EH (cell line): ENCODE measurements around the gene STAP2.

ENCODE experiments used
- DNase-seq: peaks from one replicate; pipeline ENCODE4 v3.0.0-alpha.2; 2015; ENCODE audit warnings: low read depth

The STAP2 gene

DNA sequence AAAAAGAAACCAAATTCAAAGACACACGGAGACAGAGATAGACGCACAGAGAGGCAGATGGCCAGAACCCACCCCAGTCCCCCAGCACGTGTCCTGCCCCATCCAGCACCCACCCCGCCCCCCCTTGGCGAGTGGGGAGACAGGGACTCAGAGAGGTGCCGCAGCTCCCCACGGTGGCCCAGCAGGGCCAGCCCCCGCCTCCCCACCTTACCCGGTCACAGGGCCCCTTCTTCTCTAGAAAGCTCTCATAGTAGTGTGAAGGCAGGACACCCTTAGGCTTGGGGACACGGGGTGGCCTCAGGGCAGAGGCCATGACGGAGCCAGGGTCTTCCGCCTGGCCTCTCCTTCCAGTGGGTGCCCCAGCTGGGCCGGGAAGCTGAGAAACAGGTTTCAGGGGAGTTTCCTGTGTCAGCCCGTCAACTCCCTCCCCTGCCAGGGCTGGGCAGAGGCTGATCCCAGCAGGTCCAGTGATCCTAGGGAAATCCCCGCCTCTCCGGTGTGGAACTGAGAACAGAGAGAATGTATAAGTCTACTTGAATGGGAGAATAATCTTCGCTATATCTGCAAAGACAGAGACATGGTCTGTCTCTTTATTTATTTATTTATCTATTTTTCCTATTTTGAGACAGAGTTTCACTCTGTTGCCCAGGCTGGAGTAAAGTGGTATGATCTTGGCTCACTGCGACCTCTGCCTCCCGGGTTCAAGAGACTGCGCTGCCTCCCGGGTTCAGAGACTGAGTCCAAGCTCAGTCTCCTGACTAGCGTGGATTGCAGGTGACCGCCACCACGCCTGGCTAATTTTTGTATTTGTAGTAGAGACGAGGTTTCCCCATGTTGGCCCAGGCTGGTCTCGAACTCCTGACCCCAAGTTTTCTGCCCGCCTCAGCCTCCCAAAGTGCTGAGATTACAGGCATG, at the start of gene STAP2:
TSS of gene STAP2 (minus strand) at position 387 of the 915 bp plus-strand sequence. CDS start at position 313, 74 bp downstream.
- no peak for DNase-seq

DNA sequence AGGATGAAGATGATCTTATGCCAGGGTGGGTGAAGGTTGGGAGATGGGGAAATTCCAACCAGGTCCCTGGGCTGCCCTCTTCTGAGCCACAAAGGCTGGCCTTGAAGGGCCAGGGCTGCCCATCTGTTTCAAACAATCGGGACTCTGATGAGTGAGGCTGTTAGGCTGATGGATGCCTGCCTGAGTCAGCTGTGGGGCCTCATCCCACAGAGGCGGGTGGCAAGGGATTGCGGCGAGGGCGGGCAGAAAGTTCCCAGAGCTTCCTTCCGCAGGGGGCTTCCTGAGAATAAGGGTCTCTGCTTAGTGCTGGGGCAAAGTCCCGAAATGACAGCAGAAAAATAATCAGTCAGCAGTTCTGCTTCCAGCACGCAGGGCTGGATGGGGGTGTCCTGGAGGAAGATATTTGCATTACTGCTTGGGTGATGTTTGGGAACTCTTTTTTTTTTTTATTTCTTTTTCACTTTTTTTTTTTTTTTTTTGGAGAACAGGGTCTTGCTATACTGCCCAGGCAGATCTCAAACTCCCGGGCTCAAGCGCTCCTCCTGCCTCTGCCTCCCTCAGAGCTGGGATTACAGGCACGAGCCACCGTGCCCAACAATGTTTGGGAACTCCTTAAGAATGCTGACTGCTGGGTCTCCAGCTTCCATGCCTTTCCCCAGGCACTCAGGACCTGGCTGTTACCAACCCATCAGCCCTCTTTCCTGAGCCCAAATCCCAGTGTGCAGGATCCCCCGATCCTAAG, 47.6 kb upstream of the STAP2 start:
- no peak for DNase-seq

DNA sequence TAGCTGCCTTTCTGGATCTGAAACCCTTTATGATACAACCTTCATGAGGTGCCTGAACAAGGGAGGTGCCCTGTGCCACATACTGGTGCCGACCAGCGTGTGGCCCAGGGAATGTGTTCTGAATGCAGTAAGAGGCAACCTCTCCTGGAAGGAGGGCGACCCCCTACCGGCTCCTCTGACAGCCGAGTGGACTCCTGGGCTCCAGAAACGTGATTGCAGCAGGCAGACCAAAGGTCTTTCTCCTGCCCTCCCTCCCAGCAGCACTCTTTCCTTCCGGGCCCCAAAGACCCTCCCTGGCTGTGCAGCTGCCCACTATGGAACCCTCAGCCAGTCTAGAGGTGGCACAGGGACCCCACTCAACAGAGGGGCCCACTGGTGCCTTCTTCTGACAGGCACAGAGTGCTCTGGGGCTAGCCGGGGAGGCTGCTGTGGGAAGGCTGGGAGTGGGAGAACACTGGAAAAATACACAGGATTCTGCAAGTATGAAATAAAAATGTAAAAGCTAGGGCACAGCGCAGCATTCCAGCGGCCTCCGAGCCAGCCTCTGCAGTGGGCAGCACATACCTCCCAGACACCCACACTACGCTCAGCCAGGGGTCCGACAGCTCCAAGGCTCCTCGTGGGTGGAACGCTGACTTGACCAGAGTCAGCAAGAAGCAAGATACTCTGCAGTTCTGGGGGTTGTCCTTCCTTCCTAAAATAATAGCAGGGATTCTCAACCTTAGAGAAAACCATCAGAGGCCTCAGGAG, 46.8 kb upstream of the STAP2 start:
- no peak for DNase-seq

GRCh38 chr19:4380254-4380727, 41.7 kb upstream of the STAP2 start:
- no peak for DNase-seq

- DNase-seq, result peak; percentile 50
Observed at GRCh38 chr19:4379383-4380253, 41.0 kb upstream of the STAP2 start.

DNA sequence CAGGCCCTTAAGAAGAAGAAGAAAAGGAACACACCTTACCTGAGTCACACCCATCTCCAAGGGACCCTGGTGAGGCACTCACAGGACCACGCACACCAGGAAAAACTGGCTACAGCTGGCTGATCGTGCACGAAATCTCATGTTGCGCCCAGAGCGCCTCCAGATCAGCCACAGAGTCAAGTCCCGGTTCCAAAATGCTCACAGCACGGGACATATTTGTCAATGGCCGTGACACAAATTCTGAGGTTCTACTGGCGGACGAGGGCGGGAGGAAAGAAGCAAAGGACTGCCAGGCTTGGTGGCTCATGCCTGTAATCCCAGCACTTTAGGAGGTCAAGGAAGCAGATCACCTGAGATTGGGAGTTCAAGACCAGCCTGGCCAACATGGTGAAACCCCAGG, 40.3 kb upstream of the STAP2 start:
- no peak for DNase-seq

DNA sequence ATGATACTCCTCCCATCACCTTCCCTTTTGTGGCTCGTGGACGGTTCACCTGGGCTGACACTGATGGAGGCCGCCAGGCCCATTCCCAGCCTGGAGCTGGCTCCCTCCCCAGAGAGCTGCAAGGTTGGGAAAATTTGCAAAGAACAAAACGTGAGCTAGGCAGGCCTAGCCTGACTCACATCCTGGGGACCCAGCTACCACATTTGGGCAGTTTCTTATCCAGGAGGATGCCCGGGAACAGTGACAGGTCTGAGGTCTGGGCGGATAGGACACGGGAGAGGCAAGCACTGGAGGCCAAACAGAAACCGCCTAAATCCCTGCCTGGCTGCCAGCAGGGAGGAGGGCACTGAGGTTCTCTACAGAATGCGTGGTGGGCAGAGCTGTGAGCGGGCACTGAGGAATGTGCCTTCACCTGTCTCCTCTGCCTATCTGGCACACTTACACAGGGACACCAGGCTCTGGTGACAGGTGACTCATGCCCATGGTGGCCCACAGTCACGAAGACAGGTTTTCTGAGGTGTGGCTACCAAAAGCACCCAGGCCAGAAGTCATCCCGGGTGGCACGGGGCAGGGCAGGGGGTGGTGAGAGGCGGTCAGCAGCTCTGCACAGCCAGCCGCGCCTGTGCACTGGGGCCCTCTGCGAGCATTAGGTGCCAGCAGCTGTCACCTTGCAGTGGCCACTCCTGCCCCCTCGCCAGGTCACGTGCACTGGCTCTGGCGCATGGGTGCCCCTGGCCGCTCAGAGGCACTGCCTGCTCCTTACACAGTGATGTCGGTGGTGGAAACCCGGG, 38.6 kb upstream of the STAP2 start:
- peak; percentile 57 for DNase-seq

DNA sequence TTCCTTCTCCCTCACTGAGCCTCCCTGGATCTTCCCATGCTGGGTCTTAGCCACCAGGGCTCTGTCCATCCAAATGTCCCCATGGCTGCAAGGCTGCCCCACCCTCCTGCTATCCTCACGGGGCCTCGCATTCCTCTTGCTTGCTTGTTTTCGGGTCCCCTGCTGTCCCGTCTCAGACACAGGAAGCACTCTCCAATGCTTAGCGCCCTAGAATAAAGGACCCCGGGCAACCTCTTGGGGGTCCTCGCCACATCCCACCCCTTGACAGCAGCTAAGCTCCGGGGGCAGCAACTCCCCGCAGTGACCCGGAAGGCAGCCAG, 38.0 kb upstream of the STAP2 start:
- DNase-seq, result no peak

GRCh38 chr19:4376028-4376670, 37.5 kb upstream of the STAP2 start:
- DNase-seq, result no peak

GRCh38 chr19:4375164-4376027, 36.8 kb upstream of the STAP2 start:
- peak; percentile 84 for DNase-seq

GRCh38 chr19:4374498-4375163, 36.0 kb upstream of the STAP2 start:
- DNase-seq, result peak; percentile 95

DNA sequence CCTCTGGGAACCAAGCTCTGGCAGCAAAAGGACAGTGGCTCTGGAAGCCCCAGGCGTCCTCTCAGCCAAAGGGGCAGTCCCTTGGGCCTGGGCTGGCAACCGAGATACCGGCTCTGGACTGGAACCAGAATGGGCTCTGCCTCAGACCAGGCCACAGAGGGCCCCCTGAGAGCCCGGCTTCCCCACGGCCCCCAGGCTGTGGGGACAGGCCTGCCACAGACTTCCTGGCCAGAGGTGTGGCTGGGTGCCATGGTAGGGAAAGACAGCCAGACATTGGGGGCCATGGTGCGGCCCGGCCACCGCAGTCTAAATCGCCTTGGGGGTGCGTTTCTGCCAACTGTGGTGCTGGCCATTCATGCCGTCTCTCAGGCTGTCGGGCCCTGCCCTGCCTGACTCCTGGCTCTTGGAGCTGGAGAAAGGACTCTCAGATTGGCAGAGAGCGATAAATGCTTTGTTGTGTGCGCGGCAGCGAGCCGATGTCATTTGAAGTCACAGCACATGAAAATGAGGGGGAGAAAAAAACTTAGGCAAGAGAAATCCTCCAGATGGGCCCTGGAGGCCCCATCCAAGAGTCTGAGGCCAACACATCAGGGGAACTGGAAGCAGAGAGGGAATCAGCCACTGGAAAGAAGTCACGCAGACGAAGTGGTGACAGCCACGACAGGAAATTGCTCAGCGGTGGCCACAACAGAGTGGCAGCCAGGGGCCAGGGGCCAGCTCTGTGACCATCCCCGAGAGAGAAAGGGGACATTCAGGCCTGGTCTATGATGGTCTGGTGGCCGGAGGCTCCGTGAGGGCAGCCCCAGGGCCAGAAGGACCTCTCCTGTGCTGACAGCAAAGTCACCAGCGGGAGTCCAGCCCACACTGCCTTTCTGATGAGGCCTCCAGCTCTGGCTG, 35.2 kb upstream of the STAP2 start:
- DNase-seq, result peak; percentile 77

DNA sequence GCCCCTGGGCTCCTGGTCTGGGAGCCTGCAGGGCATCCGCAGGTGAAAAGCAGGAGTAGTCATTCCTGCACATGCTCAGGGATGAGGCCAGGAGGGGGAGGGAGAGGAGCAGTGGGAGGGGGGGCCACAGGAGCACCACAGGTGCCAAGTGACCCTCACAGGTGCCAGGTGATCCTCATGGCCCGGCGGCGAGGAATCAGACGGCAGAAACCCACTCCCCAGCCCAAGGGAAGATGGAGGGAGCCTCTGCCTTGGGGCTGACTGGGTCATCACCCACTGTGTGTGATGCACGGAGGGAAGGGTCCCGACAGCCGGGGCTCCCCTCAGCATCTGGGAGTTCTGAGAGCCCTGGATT, 34.4 kb upstream of the STAP2 start:
- no peak for DNase-seq

DNA sequence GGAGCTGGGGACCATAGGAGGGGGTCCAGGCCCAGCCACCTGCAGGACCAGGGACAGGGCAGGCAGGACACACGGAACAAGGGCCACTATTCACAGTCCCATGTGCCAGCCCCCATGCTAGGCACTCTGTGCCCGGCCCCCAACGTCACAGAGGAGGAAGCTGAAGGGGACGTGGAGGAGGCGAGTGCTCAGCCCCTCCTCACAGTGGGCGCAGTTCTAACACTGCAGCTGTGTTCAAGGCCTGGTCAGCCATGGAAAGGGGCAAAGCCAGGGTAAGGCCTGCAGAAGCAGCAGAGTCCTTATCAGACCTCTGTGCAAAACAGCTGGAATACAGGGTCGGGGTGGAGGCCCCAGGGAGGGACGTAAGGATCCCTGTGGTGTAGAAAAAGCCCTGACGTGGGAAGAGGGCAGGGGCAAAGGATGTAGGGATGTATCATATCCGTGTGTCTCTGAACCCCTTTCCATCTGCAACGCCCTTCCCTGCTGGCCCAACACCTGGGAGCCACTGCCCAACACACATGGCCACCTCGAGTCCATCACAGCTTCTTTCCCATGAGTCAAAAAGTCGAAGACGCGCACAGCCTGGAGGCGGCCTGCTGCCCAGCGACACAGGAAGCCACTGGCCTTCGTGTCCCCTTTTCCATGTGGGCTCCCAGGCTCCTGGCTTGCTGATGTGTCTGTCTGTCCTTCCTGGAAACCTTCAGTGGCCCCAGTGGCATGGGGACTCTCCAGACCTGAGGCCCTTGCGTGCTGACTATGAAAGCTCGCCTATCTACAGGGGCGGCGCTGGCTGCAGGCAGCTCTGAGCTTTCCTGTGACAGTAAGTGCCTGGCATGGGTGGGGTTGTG, 33.8 kb upstream of the STAP2 start:
- DNase-seq, result no peak

GRCh38 chr19:4371247-4372164, 32.9 kb upstream of the STAP2 start:
- DNase-seq, result no peak
